ENCODE data around the gene NDUFB4.

DNA sequence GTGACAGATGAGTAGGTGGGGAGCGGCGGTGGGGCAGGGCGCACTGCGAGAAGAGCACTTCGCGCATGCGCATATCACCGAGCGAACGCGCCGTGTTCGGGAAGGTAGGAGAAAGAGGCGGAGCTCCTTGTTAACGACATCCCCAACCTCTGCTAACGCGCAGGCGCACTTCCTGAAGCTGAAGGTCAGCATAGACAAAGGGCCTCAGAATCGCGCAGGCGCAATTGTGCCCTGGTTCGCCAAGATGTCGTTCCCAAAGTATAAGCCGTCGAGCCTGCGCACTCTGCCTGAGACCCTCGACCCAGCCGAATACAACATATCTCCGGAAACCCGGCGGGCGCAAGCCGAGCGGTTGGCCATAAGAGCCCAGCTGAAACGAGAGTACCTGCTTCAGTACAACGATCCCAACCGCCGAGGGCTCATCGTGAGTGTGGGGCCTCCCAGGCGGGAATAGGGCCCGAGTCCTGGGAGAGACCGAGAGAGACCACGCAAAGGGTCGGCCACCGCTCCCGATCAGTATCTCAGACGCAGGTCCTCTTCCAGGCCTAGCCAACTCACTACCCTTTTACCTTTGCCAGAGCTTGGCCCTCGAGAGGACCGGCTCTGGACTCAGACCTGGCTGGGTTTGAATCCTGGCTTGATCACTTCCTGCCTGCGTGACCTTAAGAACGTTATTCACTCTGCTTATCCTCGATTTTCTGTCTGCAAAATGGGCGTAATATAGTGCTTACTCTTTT is at the start of gene NDUFB4:
- TF ChIP-seq, protein P1, sequence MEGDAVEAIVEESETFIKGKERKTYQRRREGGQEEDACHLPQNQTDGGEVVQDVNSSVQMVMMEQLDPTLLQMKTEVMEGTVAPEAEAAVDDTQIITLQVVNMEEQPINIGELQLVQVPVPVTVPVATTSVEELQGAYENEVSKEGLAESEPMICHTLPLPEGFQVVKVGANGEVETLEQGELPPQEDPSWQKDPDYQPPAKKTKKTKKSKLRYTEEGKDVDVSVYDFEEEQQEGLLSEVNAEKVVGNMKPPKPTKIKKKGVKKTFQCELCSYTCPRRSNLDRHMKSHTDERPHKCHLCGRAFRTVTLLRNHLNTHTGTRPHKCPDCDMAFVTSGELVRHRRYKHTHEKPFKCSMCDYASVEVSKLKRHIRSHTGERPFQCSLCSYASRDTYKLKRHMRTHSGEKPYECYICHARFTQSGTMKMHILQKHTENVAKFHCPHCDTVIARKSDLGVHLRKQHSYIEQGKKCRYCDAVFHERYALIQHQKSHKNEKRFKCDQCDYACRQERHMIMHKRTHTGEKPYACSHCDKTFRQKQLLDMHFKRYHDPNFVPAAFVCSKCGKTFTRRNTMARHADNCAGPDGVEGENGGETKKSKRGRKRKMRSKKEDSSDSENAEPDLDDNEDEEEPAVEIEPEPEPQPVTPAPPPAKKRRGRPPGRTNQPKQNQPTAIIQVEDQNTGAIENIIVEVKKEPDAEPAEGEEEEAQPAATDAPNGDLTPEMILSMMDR (IDR thresholded peaks at IDR 0.05; ENCODE audit: low read length) = no peak
- no peak for TF ChIP-seq EZH2phosphoT487 (IDR thresholded peaks at IDR 0.05; ENCODE audit: low read length)
